HAP-1 (cell line): Measurements from ENCODE around the gene ROBO3.

Source experiments
- DNase-seq, 2 experiments: peaks; one replicate each; pipeline ENCODE4 v3.0.0-alpha.2; 2016 to 2020; ENCODE audit warnings: low spot score in 2 of 2
- H3K27me3 ChIP-seq: fragments of 250-450 bp; sonication (Bioruptor Pico); 2 replicates; pipeline ENCODE4 v1.5.1; 2020; ENCODE audit warnings: low read depth, mild to moderate bottlenecking, moderate library complexity
- H3K36me3 ChIP-seq: fragments of 250-450 bp; sonication (Bioruptor Pico); replicated peaks from 2 replicates; pipeline ENCODE4 v1.5.1; 2020; ENCODE audit warnings: mild to moderate bottlenecking
- H3K4me1 ChIP-seq: fragments of 250-450 bp; sonication (Bioruptor Pico); 2 replicates; pipeline ENCODE4 v1.5.1; 2020; ENCODE audit warnings: mild to moderate bottlenecking
- H3K4me3 ChIP-seq: fragments of 250-450 bp; sonication (Bioruptor Pico); 2 replicates; pipeline ENCODE4 v1.5.1; 2020; ENCODE audit warnings: mild to moderate bottlenecking, moderate library complexity
- H3K9me3 ChIP-seq: fragments of 250-450 bp; sonication (Bioruptor Pico); 2 replicates; pipeline ENCODE4 v1.5.1; 2020; ENCODE audit warnings: mild to moderate bottlenecking, moderate library complexity
- in situ Hi-C: fragments of 300-500 bp; cut with MboI; formaldehyde crosslinking; loops from 3 replicates; pipeline ENCODE4 v1.14.3; 2020; ENCODE audit warnings: low sequenced_read_pairs, inconsistent platforms, mixed read lengths

The ROBO3 gene

GRCh38 chr11:124916370-124916710 lies 51.1 kb downstream of the ROBO3 start:
- H3K27me3 ChIP-seq, result 0 out of 2 replicates have a peak, but pooled peaks cover 3% of the 10 kb centered on the region
- H3K4me3 ChIP-seq, result no peak overlapping the region
- H3K9me3 ChIP-seq, result no peaks in the 10 kb centered on the region
- no peaks in the 10 kb centered on the region for H3K36me3 ChIP-seq
- H3K4me1 ChIP-seq, result no peaks in the 10 kb centered on the region
- in situ Hi-C loops, result no loop called here
- DNase-seq, result no peak

DNA sequence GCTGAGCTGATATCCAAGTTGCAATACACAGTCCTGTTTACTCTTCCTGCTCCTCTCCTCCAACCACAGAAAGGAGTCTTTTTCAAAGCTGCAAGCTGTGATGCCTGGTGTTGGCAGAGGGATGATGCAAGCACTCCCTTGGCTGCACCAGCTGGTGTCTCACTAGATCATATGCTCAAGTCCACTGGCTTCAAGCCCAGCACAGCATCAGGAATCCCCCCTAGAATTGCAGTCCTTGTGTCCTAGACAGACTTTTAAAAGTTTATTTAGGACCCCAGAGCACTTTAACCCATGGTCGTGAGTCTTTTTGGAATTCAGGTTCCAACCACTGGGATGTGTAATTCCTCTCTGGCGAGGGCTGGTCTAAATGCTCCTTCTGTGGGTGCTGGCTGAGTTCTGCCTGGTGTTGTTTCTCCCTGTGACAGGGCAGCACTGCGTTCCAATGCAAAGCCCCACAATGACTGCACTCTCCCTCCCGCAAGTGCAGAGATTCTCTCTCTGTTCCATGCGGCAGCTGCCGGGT lies 51.9 kb downstream of the ROBO3 start:
- no peaks in the 10 kb centered on the region for H3K36me3 ChIP-seq
- no peak for DNase-seq
- H3K4me3 ChIP-seq, result no peak overlapping the region
- H3K27me3 ChIP-seq, result 0 out of 2 replicates have a peak, but pooled peaks cover 3% of the 10 kb centered on the region
- no peaks in the 10 kb centered on the region for H3K4me1 ChIP-seq
- H3K9me3 ChIP-seq, result no peaks in the 10 kb centered on the region
- in situ Hi-C loops, result no loop called here

DNA sequence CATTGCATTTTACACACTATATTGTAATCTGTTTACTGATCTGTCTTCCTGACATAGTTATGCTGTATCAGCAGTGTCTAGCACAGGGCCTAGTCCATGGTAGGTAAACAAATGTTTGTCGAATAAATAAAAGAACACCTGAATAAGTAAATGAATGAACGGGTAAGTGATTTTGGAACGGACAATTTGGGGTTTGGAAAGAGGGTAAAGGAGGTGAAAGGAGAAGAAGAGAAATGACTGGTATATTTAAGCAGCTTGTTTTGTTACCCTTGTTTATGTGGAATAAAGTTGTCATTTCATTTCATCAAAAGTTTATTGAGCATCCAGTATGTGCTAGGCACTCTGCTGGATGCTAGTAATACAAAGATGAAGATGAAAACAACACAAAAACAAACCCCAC lies 53.7 kb downstream of the ROBO3 start, which contains the start of gene HEPN1:
Gene HEPN1, plus strand, starts transcription at position 301 of the 400 bp plus-strand sequence.
- Histone ChIP-seq H3K27me3 (0 out of 2 replicates have a peak, but pooled peaks cover 3% of the 10 kb centered on the region), H3K4me1 (no peaks in the 10 kb centered on the region), H3K4me3 (no peak within 1 kb of the TSS), H3K9me3 (no peaks in the 10 kb centered on the region), H3K36me3 (no peaks in the 10 kb centered on the region)
- in situ Hi-C loops, result no loop called here
- DNase-seq, result no peak

GRCh38 chr11:124919898-124920297 lies 54.7 kb downstream of the ROBO3 start:
- DNase-seq, result no peak
- in situ Hi-C loops, result no loop called here
- Histone ChIP-seq H3K9me3 (no peaks in the 10 kb centered on the region), H3K4me3 (no peak overlapping the region), H3K27me3 (0 out of 2 replicates have a peak, but pooled peaks cover 3% of the 10 kb centered on the region), H3K36me3 (no peaks in the 10 kb centered on the region), H3K4me1 (no peaks in the 10 kb centered on the region)

GRCh38 chr11:124920356-124920755 lies 55.1 kb downstream of the ROBO3 start:
- H3K4me3 ChIP-seq, result no peak overlapping the region

DNA sequence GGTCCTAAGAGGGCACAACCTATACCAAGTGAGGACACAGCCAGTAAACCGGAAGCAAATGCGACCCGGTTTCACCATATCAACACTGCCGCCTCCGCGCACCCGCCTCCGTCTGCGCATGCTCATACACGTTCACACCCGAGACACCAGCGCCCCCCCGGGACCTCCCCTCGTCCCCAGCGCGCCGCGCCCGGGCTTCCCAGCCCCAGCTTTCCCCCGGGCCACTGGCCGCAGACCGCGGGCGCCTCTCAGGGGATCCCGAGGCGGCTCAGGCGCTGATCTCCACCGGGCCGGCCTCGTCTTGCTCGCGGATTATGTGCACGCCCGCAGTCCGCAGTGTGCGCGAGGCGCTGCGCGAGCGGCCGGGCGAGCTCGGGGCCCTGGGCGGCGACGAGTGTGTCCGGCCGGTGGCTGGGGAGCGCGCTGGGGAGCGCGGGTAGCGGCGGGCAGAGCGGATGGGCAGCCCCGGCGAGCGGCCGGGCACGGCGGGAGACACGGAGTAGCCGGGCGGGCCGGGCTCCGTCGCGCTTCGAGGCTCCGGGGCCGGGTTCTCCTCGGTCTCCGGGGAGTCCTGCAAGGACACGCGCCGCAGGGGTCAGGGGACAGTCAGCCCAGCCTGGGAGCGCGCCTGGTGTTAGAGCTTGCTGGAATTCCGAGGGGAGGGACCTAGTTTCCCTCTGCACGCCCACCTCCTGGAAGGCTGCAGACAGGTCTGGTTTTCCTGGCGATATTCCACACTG lies 55.8 kb downstream of the ROBO3 start:
- in situ Hi-C loops, result no loop called here
- H3K4me1 ChIP-seq, result no peaks in the 10 kb centered on the region
- no peaks in the 10 kb centered on the region for H3K36me3 ChIP-seq
- no peak overlapping the region for H3K4me3 ChIP-seq
- DNase-seq, result no peak
- no peaks in the 10 kb centered on the region for H3K9me3 ChIP-seq
- H3K27me3 ChIP-seq, result 0 out of 2 replicates have a peak, but pooled peaks cover 3% of the 10 kb centered on the region

More at GRCh38 chr11:124920356-124920755, 55.1 kb downstream of the ROBO3 start:
- H3K36me3 ChIP-seq, result no peaks in the 10 kb centered on the region
- DNase-seq, result no peak
- in situ Hi-C loops, result no loop called here
- H3K9me3 ChIP-seq, result no peaks in the 10 kb centered on the region
- no peaks in the 10 kb centered on the region for H3K4me1 ChIP-seq
- H3K27me3 ChIP-seq, result 0 out of 2 replicates have a peak, but pooled peaks cover 3% of the 10 kb centered on the region

GRCh38 chr11:124922831-124923230 lies 57.6 kb downstream of the ROBO3 start:
- Histone ChIP-seq H3K9me3 (no peaks in the 10 kb centered on the region), H3K4me3 (no peak overlapping the region), H3K4me1 (no peaks in the 10 kb centered on the region), H3K36me3 (no peaks in the 10 kb centered on the region), H3K27me3 (0 out of 2 replicates have a peak, but pooled peaks cover 6% of the 10 kb centered on the region)
- in situ Hi-C loops, result no loop called here
- DNase-seq, result no peak

DNA sequence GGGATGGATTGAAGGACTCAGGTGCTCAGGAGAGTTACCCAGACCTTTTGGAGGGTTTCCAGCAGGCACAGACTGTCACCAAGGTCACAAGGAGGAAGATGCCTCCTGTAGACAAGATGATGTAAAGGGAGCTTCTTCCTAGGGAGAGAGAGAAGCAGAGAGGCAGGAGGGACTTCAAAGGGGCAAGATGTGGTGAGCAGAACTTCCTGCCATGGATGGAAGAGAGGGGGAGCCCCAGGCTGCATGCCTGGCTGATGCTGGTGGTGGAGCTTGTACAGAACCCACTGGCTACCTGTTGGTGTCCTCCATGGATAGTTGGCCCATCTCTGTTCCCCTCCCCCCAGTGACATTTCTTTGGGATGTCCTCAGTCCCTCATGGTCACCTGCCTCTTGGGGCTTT lies 58.1 kb downstream of the ROBO3 start:
- DNase-seq, result no peak
- in situ Hi-C loops, result no loop called here
- H3K4me1 ChIP-seq, result no peaks in the 10 kb centered on the region
- H3K27me3 ChIP-seq, result 0 out of 2 replicates have a peak, but pooled peaks cover 4% of the 10 kb centered on the region
- H3K9me3 ChIP-seq, result no peaks in the 10 kb centered on the region
- no peak overlapping the region for H3K4me3 ChIP-seq
- H3K36me3 ChIP-seq, result no peaks in the 10 kb centered on the region

DNA sequence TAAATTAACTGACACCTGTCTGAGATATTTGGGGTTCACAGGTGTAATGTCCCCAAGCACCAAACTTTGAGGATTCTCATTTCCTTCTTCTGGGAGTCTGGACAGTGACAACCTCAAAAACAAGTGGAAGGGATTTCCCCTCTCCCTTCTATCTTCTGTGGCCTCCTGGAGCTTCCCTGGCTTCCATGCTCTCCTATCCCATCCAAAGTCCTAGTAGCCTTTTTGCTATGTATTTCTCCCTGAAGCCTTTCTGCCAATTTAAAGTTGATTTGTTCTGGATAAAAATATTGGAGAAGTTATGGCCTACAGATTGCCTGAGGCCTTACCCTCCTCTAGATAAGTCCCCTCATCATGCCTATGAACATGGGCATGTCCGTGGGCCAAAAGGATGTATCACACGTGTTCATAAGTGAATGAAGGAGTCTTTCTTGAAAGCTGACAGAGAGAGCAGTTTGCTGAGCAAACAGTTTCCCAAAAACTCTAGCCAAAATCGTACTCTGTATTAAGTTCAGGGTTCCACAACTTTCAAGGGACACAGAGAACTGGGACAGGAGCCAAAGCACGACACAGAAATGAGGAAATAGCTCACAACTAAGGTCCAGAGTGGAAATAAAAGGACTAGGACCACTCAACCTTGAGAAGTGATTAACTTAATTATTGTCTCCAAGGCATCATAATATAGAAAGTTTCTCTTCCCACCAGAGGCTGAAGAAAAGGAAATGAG lies 63.9 kb downstream of the ROBO3 start:
- no peaks in the 10 kb centered on the region for H3K9me3 ChIP-seq

GRCh38 chr11:124930799-124931198 lies 65.6 kb downstream of the ROBO3 start:
- Histone ChIP-seq H3K4me1 (no peaks in the 10 kb centered on the region), H3K9me3 (no peaks in the 10 kb centered on the region), H3K4me3 (no peak overlapping the region), H3K27me3 (peaks cover 15% of the 10 kb centered on the region), H3K36me3 (no peaks in the 10 kb centered on the region)
- in situ Hi-C loops, result no loop called here
- no peak for DNase-seq

More for the DNA sequence above, 63.9 kb downstream of the ROBO3 start:
- in situ Hi-C loops, result no loop called here
- Histone ChIP-seq H3K36me3 (no peaks in the 10 kb centered on the region), H3K27me3 (peaks cover 12% of the 10 kb centered on the region), H3K4me3 (no peak overlapping the region), H3K4me1 (no peaks in the 10 kb centered on the region)
- DNase-seq, result no peak
